Calu3 (cell line): Measurements from ENCODE around the gene MYRIP. TPM values are rescaled to one million over a fixed set of nuclear protein-coding genes. Genes with fewer than 3 reads are reported as not detected.

Experiments used
- BruUV-seq: library from RNA; stranded (reverse); fragments of 400-500 nt; replicated peaks from 2 replicates; lab custom pipeline; 2021; lab: Mats Ljungman, UMichigan
- CTCF ChIA-PET: fragments of 300-600 bp; sonication (Branson Sonifier 250); formaldehyde crosslinking; loops from one replicate; lab custom pipeline; 2022; ENCODE audit warnings: antibody characterized with exemption; lab: Charles Lee
- DNase-seq: peaks from one replicate; pipeline ENCODE4 v3.0.0; 2022
- H3K27ac Mint-ChIP-seq: one replicate; pipeline ENCODE4 v1.8.0; 2022; ENCODE audit warnings: mixed read lengths; ENCODE audit not compliant: unreplicated experiment
- H3K27me3 Mint-ChIP-seq: one replicate; pipeline ENCODE4 v1.8.0; 2022; ENCODE audit warnings: mixed read lengths; ENCODE audit not compliant: unreplicated experiment
- H3K36me3 Mint-ChIP-seq: one replicate; pipeline ENCODE4 v1.8.0; 2022; ENCODE audit warnings: mild to moderate bottlenecking, moderate library complexity, mixed read lengths; ENCODE audit not compliant: insufficient read depth, unreplicated experiment
- H3K4me1 Mint-ChIP-seq: one replicate; pipeline ENCODE4 v1.8.0; 2022; ENCODE audit warnings: mild to moderate bottlenecking, low read depth, mixed read lengths; ENCODE audit not compliant: unreplicated experiment
- H3K4me3 Mint-ChIP-seq: one replicate; pipeline ENCODE4 v1.8.0; 2022; ENCODE audit warnings: mild to moderate bottlenecking, low read depth, moderate library complexity, mixed read lengths; ENCODE audit not compliant: unreplicated experiment
- H3K9me3 Mint-ChIP-seq: one replicate; pipeline ENCODE4 v1.8.0; 2022; ENCODE audit warnings: low read depth, mixed read lengths; ENCODE audit not compliant: unreplicated experiment
- intact Hi-C: fragments of 100-400 bp; cut with micrococcal nuclease; formaldehyde crosslinking; loops from one replicate; pipeline ENCODE4 v1.10.0; 2022; ENCODE audit not compliant: unreplicated experiment
- total RNA-seq: library from RNA; stranded (reverse); gene quantifications from 2 replicates; pipeline ENCODE4 v1.2.3, GENCODE V29; 2022
- TF ChIP-seq, protein P1 (sequence below): fragments of 200-600 bp; IDR thresholded peaks from one replicate; pipeline ENCODE4 v1.8.0; 2022; ENCODE audit warnings: antibody characterized with exemption; ENCODE audit not compliant: unreplicated experiment

MYRIP gene
- total RNA-seq, 1 experiment from 2014 or later: 5.6 TPM

DNA sequence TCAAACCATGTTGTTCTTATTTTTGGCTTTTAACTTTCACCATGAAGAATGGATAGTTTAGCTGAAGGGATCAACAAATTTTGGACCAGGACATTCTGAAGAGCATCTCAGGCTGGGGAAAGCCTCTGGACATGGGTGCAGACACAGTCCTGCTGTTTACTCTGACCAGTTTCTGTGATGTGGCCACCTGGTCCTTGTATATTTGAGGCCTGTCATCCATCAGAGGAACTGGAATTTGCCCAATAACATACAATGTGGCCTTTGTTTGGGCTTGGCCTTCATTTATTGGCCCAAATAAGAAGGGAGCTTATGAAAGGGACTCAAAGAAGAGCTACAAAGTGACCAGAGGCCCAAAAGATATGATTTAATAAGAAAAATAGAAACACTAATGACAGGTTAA is 127.9 kb downstream of the MYRIP start:
- no peak overlapping the region for H3K4me3 Mint-ChIP-seq
- intact Hi-C loops: no loop called here
- H3K4me1 Mint-ChIP-seq: peaks cover 8% of the 10 kb centered on the region
- no peak for DNase-seq
- TF ChIP-seq, protein P1, sequence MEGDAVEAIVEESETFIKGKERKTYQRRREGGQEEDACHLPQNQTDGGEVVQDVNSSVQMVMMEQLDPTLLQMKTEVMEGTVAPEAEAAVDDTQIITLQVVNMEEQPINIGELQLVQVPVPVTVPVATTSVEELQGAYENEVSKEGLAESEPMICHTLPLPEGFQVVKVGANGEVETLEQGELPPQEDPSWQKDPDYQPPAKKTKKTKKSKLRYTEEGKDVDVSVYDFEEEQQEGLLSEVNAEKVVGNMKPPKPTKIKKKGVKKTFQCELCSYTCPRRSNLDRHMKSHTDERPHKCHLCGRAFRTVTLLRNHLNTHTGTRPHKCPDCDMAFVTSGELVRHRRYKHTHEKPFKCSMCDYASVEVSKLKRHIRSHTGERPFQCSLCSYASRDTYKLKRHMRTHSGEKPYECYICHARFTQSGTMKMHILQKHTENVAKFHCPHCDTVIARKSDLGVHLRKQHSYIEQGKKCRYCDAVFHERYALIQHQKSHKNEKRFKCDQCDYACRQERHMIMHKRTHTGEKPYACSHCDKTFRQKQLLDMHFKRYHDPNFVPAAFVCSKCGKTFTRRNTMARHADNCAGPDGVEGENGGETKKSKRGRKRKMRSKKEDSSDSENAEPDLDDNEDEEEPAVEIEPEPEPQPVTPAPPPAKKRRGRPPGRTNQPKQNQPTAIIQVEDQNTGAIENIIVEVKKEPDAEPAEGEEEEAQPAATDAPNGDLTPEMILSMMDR: no peak
- no peak overlapping the region for H3K27ac Mint-ChIP-seq
- no peaks in the 10 kb centered on the region for H3K27me3 Mint-ChIP-seq
- H3K9me3 Mint-ChIP-seq: no peaks in the 10 kb centered on the region
- H3K36me3 Mint-ChIP-seq: no peaks in the 10 kb centered on the region
- BruUV-seq: no TSS peak
- CTCF ChIA-PET: no interaction called here

DNA sequence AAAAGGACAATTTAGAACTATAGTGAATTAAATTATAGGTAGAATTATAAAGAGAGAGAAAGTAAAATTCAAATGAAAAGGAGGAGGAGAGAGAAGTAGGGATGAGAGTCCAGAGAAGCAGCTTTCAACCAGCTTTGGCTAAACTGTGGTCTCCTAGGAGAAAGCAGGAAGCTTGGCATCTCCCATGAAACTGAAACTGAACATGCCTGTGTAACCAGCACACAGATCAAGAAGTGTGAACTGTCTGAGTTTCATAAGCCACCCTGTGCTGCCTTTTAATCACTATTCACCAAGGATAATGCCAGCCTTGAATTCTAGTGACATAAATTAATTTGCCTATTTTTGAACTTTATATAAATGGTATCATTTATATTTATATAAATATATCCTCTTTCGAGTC is 128.5 kb downstream of the MYRIP start:
- Mint-ChIP-seq H3K4me3 (no peak overlapping the region), H3K9me3 (no peaks in the 10 kb centered on the region), H3K27ac (no peak overlapping the region), H3K36me3 (no peaks in the 10 kb centered on the region), H3K4me1 (peaks cover 8% of the 10 kb centered on the region), H3K27me3 (no peaks in the 10 kb centered on the region)
- BruUV-seq: no TSS peak
- CTCF ChIA-PET: no interaction called here
- TF ChIP-seq, protein P1: no peak
- intact Hi-C loops: no loop called here
- DNase-seq: no peak

DNA sequence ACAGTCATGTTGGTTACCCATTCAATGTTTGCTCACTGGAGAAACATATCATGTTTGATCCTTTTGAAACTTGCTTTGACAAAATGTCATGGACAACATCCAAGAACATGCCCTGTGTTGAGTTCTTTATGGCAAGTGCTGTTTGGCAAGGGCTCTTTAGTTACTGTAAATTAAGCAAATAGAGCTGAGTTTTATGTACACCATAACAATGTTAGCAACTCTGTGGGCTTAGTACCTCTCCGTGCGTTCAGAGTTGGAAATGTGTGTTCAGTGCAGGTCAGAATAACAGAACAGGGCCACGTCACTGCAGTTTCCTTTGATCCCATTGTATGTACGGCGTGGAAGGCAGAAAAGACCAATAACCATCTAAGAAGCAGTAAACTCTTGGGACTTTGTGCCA is 132.5 kb downstream of the MYRIP start:
- BruUV-seq: no TSS peak
- Mint-ChIP-seq H3K27ac (no peak overlapping the region), H3K27me3 (no peaks in the 10 kb centered on the region), H3K9me3 (no peaks in the 10 kb centered on the region), H3K4me3 (no peak overlapping the region), H3K4me1 (no peaks in the 10 kb centered on the region), H3K36me3 (no peaks in the 10 kb centered on the region)
- CTCF ChIA-PET: interaction anchor here (0.7 kb wide), 1 partner anchor 63 kb away, joined by 4 read pairs; no protein-coding TSS in a partner anchor
- no peak for DNase-seq
- TF ChIP-seq, protein P1: no peak
- intact Hi-C loops: no loop called here

DNA sequence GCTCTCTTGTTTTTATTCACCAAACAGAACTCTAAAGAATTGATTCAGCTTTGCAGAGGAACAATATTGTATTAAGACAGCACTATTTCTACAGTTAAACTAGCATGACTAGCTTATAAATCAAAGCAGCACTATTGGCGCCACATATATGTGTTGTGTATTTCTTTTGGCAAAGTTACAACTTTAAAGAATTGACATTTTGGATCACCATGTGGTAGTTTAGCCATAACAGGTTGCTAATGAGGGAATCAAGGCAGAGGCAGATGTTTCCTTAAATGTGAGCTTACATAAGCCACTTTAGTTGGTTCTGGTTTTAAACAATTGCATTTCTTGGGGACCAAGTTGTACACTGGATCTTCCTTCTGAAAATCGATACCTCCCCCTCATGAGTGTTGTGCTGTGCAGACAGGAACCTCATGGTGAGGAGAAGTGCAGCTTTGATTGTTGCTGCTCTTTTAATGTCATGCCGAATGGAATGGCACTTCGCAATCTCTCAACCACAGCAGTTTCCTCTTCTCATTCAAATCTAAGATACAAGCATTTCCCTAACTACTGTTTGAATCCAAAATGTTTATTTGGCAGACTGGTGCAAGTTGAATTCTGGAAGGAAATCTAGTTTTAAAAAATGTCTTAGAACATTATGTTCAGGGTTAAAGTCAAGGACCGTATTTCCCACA is 151.2 kb downstream of the MYRIP start:
- no peak for DNase-seq
- no TSS peak for BruUV-seq
- intact Hi-C loops: no loop called here
- no peak overlapping the region for H3K4me3 Mint-ChIP-seq
- no peaks in the 10 kb centered on the region for H3K27me3 Mint-ChIP-seq
- TF ChIP-seq, protein P1: no peak
- H3K36me3 Mint-ChIP-seq: no peaks in the 10 kb centered on the region
- CTCF ChIA-PET: no interaction called here
- H3K9me3 Mint-ChIP-seq: peaks cover 4% of the 10 kb centered on the region
- H3K4me1 Mint-ChIP-seq: no peaks in the 10 kb centered on the region
- no peak overlapping the region for H3K27ac Mint-ChIP-seq
